Left ventricle myocardium inferior (tissue), 1 donor: ENCODE measurements around the gene HMGB1. TPM values are rescaled to one million over a fixed set of nuclear protein-coding genes. Genes with fewer than 3 reads are reported as not detected.

Experiments used
- DNase-seq: peaks from one replicate; pipeline ENCODE4 v3.0.0-alpha.2; 2020
- H3K27ac ChIP-seq: fragments of 200-600 bp; replicated peaks from 2 replicates; pipeline ENCODE4 v1.8.0; 2021
- H3K27me3 ChIP-seq: fragments of 200-600 bp; 2 replicates; pipeline ENCODE4 v1.8.0; 2021; ENCODE audit warnings: low read depth
- H3K36me3 ChIP-seq: fragments of 200-600 bp; 2 replicates; pipeline ENCODE4 v1.8.0; 2021
- H3K4me1 ChIP-seq: fragments of 200-600 bp; 2 replicates; pipeline ENCODE4 v1.8.0; 2021
- H3K4me3 ChIP-seq: fragments of 200-600 bp; 2 replicates; pipeline ENCODE4 v1.8.0; 2021; ENCODE audit warnings: mild to moderate bottlenecking, moderate library complexity
- H3K9me3 ChIP-seq: fragments of 200-600 bp; replicated peaks from 2 replicates; pipeline ENCODE4 v1.8.0; 2021
- CTCF ChIP-seq: fragments of 200-600 bp; IDR thresholded peaks from 2 replicates; pipeline ENCODE4 v1.8.0; 2021; ENCODE audit warnings: antibody characterized with exemption, mild to moderate bottlenecking, borderline replicate concordance
- intact Hi-C: fragments of 100-400 bp; cut with micrococcal nuclease; formaldehyde crosslinking; loops from one replicate; pipeline ENCODE4 v1.11.0; 2022
- total RNA-seq: library from RNA; stranded (reverse); fragmentation: NEBNext Ultra II Directional; extraction: Animal tissue kit (Norgen Biotek cat#: 25700); gene quantifications from one replicate; pipeline ENCODE4 v1.2.1, GENCODE V29; 2021
- donor health status: DM: no; HTN: yes; CAD: no; lungs with severe emphysema.

HMGB1 gene
- total RNA-seq, 1 donor from 2014 or later, result 161 TPM

- intact Hi-C loops, result no loop called here
- TF ChIP-seq CTCF, result no peak
- no peak for DNase-seq
These were observed 36.5 kb upstream of the HMGB1 start for GRCh38 chr13:30502237-30502636.

GRCh38 chr13:30499338-30499737 is 33.6 kb upstream of the HMGB1 start:
- H3K4me3 ChIP-seq, result no peak overlapping the region
- no peaks in the 10 kb centered on the region for H3K36me3 ChIP-seq
- no peak overlapping the region for H3K27ac ChIP-seq
- DNase-seq, result no peak
- no peaks in the 10 kb centered on the region for H3K4me1 ChIP-seq
- no peaks in the 10 kb centered on the region for H3K27me3 ChIP-seq
- intact Hi-C loops, result no loop called here
- no peaks in the 10 kb centered on the region for H3K9me3 ChIP-seq
- no peak for TF ChIP-seq CTCF

More at GRCh38 chr13:30502237-30502636, 36.5 kb upstream of the HMGB1 start:
- Histone ChIP-seq H3K36me3 (no peaks in the 10 kb centered on the region), H3K9me3 (no peaks in the 10 kb centered on the region), H3K27me3 (no peaks in the 10 kb centered on the region), H3K4me1 (no peaks in the 10 kb centered on the region), H3K4me3 (no peak overlapping the region), H3K27ac (no peak overlapping the region)

- H3K27me3 ChIP-seq, result no peaks in the 10 kb centered on the region
- no peaks in the 10 kb centered on the region for H3K36me3 ChIP-seq
- intact Hi-C loops, result no loop called here
- no peak overlapping the region for H3K27ac ChIP-seq
- no peak overlapping the region for H3K4me3 ChIP-seq
- H3K9me3 ChIP-seq, result no peaks in the 10 kb centered on the region
- DNase-seq, result no peak
- no peaks in the 10 kb centered on the region for H3K4me1 ChIP-seq
- no peak for TF ChIP-seq CTCF
These were observed 30.4 kb upstream of the HMGB1 start for GRCh38 chr13:30496147-30496546.

- Histone ChIP-seq H3K27me3 (no peaks in the 10 kb centered on the region), H3K4me3 (no peak overlapping the region), H3K9me3 (no peaks in the 10 kb centered on the region), H3K27ac (no peak overlapping the region), H3K36me3 (no peaks in the 10 kb centered on the region), H3K4me1 (no peaks in the 10 kb centered on the region)
- intact Hi-C loops, result no loop called here
- DNase-seq, result no peak
- no peak for TF ChIP-seq CTCF
These were observed 30.0 kb upstream of the HMGB1 start for GRCh38 chr13:30495746-30496145.

- Histone ChIP-seq H3K4me1 (no peaks in the 10 kb centered on the region), H3K9me3 (no peaks in the 10 kb centered on the region), H3K27me3 (no peaks in the 10 kb centered on the region), H3K4me3 (no peak overlapping the region), H3K36me3 (no peaks in the 10 kb centered on the region), H3K27ac (no peak overlapping the region)
- TF ChIP-seq CTCF, result no peak
- intact Hi-C loops, result no loop called here
- no peak for DNase-seq
These were observed 28.1 kb upstream of the HMGB1 start for GRCh38 chr13:30493658-30494381.
